ENCODE results near the gene NCAN.

The NCAN gene

GRCh38 chr19:19258589-19259338 lies 47.0 kb downstream of the NCAN start:
- no peak for DNase-seq (ENCODE audit: extremely low read depth in 1 of 2, low read depth in 1 of 2)

- DNase-seq (ENCODE audit: extremely low read depth in 1 of 2, low read depth in 1 of 2), result no peak
Observed at GRCh38 chr19:19259741-19260140, 48.0 kb downstream of the NCAN start.

- DNase-seq (ENCODE audit: extremely low read depth in 1 of 2, low read depth in 1 of 2), result no peak
Observed at GRCh38 chr19:19260417-19261214, 48.9 kb downstream of the NCAN start.

- DNase-seq (ENCODE audit: extremely low read depth in 1 of 2, low read depth in 1 of 2), result no peak
Observed at GRCh38 chr19:19261350-19262189, 49.8 kb downstream of the NCAN start.

- DNase-seq (ENCODE audit: extremely low read depth in 1 of 2, low read depth in 1 of 2), result no peak
Observed at GRCh38 chr19:19262190-19263057, 50.7 kb downstream of the NCAN start.

GRCh38 chr19:19263886-19264487 lies 52.2 kb downstream of the NCAN start:
- no peak for DNase-seq (ENCODE audit: extremely low read depth in 1 of 2, low read depth in 1 of 2)

GRCh38 chr19:19267305-19267704 lies 55.5 kb downstream of the NCAN start:
- no peak for DNase-seq (ENCODE audit: extremely low read depth in 1 of 2, low read depth in 1 of 2)

GRCh38 chr19:19268453-19269385 lies 57.0 kb downstream of the NCAN start:
- DNase-seq (ENCODE audit: extremely low read depth in 1 of 2, low read depth in 1 of 2), result no peak

GRCh38 chr19:19269952-19270694 lies 58.4 kb downstream of the NCAN start:
- DNase-seq (ENCODE audit: extremely low read depth in 1 of 2, low read depth in 1 of 2), result no peak

GRCh38 chr19:19270749-19271571 lies 59.2 kb downstream of the NCAN start:
- DNase-seq (ENCODE audit: extremely low read depth in 1 of 2, low read depth in 1 of 2), result no peak

GRCh38 chr19:19271828-19272599 lies 60.3 kb downstream of the NCAN start:
- no peak for DNase-seq (ENCODE audit: extremely low read depth in 1 of 2, low read depth in 1 of 2)

GRCh38 chr19:19274146-19274545 lies 62.4 kb downstream of the NCAN start:
- DNase-seq (ENCODE audit: extremely low read depth in 1 of 2, low read depth in 1 of 2), result no peak

- DNase-seq (ENCODE audit: extremely low read depth in 1 of 2, low read depth in 1 of 2), result no peak
Observed at GRCh38 chr19:19274716-19275565, 63.2 kb downstream of the NCAN start.

GRCh38 chr19:19276386-19276785 lies 64.6 kb downstream of the NCAN start:
- DNase-seq (ENCODE audit: extremely low read depth in 1 of 2, low read depth in 1 of 2), result no peak

GRCh38 chr19:19276851-19277250 lies 65.1 kb downstream of the NCAN start:
- DNase-seq (ENCODE audit: extremely low read depth in 1 of 2, low read depth in 1 of 2), result no peak

- no peak for DNase-seq (ENCODE audit: extremely low read depth in 1 of 2, low read depth in 1 of 2)
Observed at GRCh38 chr19:19278315-19278714, 66.6 kb downstream of the NCAN start.
